Mucosa of rectum (tissue), 2 donors: ENCODE data around the gene SLC34A1.
A peak's percentile ranks its signal among the peaks of the same experiment; 100 is the strongest.

ENCODE experiments used
- H3K27ac ChIP-seq, 2 donors: one replicate each; pipeline ENCODE4 v1.7.0; 2013; ENCODE audit warnings: inconsistent platforms in 2 of 2, low read depth in 2 of 2, low read length in 2 of 2
- H3K27me3 ChIP-seq, 2 donors: one replicate each; pipeline ENCODE4 v1.7.0; 2013; ENCODE audit warnings: low read length in 2 of 2; ENCODE audit not compliant: control insufficient read depth in 2 of 2, insufficient read depth in 2 of 2
- H3K36me3 ChIP-seq, 2 donors: one replicate each; pipeline ENCODE4 v1.7.0; 2013; ENCODE audit warnings: low read length in 2 of 2; ENCODE audit not compliant: control insufficient read depth in 2 of 2, insufficient read depth in 2 of 2
- H3K4me1 ChIP-seq, 2 donors: one replicate each; pipeline ENCODE4 v1.7.0; 2013; ENCODE audit warnings: low read length in 2 of 2, mild to moderate bottlenecking in 1 of 2; ENCODE audit not compliant: control insufficient read depth in 2 of 2, insufficient read depth in 2 of 2
- H3K4me3 ChIP-seq, 2 donors: one replicate each; pipeline ENCODE4 v1.7.0; 2013; ENCODE audit warnings: low read length in 2 of 2
- H3K9ac ChIP-seq, 2 donors: one replicate each; pipeline ENCODE4 v1.7.0; 2013; ENCODE audit warnings: low read length in 2 of 2, low read depth in 1 of 2, mild to moderate bottlenecking in 1 of 2
- H3K9me3 ChIP-seq, 2 donors: one replicate each; pipeline ENCODE4 v1.7.0; 2013; ENCODE audit warnings: low read length in 2 of 2; ENCODE audit not compliant: control insufficient read depth in 2 of 2
- donor health status: healthy.
- donor health status: Normal muscosa, but diverticular disease.

SLC34A1 gene

GRCh38 chr5:177425196-177425800 is 41.1 kb downstream of the SLC34A1 start:
- Histone ChIP-seq H3K9me3 (no peaks in the 10 kb centered on the region), H3K36me3 (peaks cover 0 to 4% of the 10 kb centered on the region in 2 donors), H3K9ac (peak overlapping the region; percentile 90 to 92), H3K4me3 (peak overlapping the region; percentile 74 to 80), H3K27me3 (no peaks in the 10 kb centered on the region), H3K27ac (peak overlapping the region; percentile 99), H3K4me1 (peaks cover 26 to 31% of the 10 kb centered on the region in 2 donors)

GRCh38 chr5:177425801-177426565 is 41.7 kb downstream of the SLC34A1 start:
- peak overlapping the region; percentile 90 to 92 for H3K9ac ChIP-seq
- H3K4me1 ChIP-seq = peaks cover 32 to 34% of the 10 kb centered on the region in 2 donors
- H3K36me3 ChIP-seq = peaks cover 0 to 8% of the 10 kb centered on the region in 2 donors
- H3K9me3 ChIP-seq = no peaks in the 10 kb centered on the region
- peak overlapping the region; percentile 99 for H3K27ac ChIP-seq
- H3K27me3 ChIP-seq = no peaks in the 10 kb centered on the region
- peak overlapping the region; percentile 74 to 80 for H3K4me3 ChIP-seq

- H3K9ac ChIP-seq = peak within 1 kb of the TSS; percentile 96 to 97
- no peaks in the 10 kb centered on the region for H3K27me3 ChIP-seq
- H3K36me3 ChIP-seq = peaks cover 0 to 10% of the 10 kb centered on the region in 2 donors
- peak within 1 kb of the TSS; percentile 92 to 96 for H3K4me3 ChIP-seq
- H3K27ac ChIP-seq = peak within 1 kb of the TSS; percentile 99
- H3K9me3 ChIP-seq = no peaks in the 10 kb centered on the region
- peaks cover 38% of the 10 kb centered on the region in 2 donors for H3K4me1 ChIP-seq
These were observed 42.5 kb downstream of the SLC34A1 start, which contains the start of gene GRK6 for GRCh38 chr5:177426566-177427210. Gene GRK6 (plus strand): TSS chr5:177426676. CDS start chr5:177426846, 170 bp downstream.

GRCh38 chr5:177427211-177427822 is 43.1 kb downstream of the SLC34A1 start:
- Histone ChIP-seq H3K27me3 (no peaks in the 10 kb centered on the region), H3K9ac (peak overlapping the region; percentile 96 to 97), H3K27ac (peak overlapping the region; percentile 90 to 94), H3K4me3 (peak overlapping the region; percentile 92 to 96), H3K4me1 (peaks cover 38 to 44% of the 10 kb centered on the region in 2 donors), H3K9me3 (no peaks in the 10 kb centered on the region), H3K36me3 (peaks cover 2 to 16% of the 10 kb centered on the region in 2 donors)

GRCh38 chr5:177427919-177428573 is 43.8 kb downstream of the SLC34A1 start:
- Histone ChIP-seq H3K27ac (peak overlapping the region; percentile 90 to 94), H3K9ac (peak overlapping the region; percentile 96 to 97), H3K4me1 (peaks cover 38 to 51% of the 10 kb centered on the region in 2 donors), H3K4me3 (peak overlapping the region; percentile 92 to 96), H3K36me3 (peaks cover 8 to 24% of the 10 kb centered on the region in 2 donors), H3K9me3 (no peaks in the 10 kb centered on the region), H3K27me3 (no peaks in the 10 kb centered on the region)

GRCh38 chr5:177428574-177429217 is 44.5 kb downstream of the SLC34A1 start:
- peaks cover 14 to 28% of the 10 kb centered on the region in 2 donors for H3K36me3 ChIP-seq
- H3K9ac ChIP-seq = peak overlapping the region in 1 of 2 donors; percentile 29
- peak overlapping the region; percentile 92 to 96 for H3K4me3 ChIP-seq
- peak overlapping the region; percentile 52 to 94 for H3K27ac ChIP-seq
- H3K27me3 ChIP-seq = no peaks in the 10 kb centered on the region
- H3K4me1 ChIP-seq = peaks cover 38 to 53% of the 10 kb centered on the region in 2 donors
- no peaks in the 10 kb centered on the region for H3K9me3 ChIP-seq

GRCh38 chr5:177429248-177430040 is 45.2 kb downstream of the SLC34A1 start:
- H3K27me3 ChIP-seq = no peaks in the 10 kb centered on the region
- peaks cover 21 to 35% of the 10 kb centered on the region in 2 donors for H3K36me3 ChIP-seq
- H3K9me3 ChIP-seq = no peaks in the 10 kb centered on the region
- H3K4me3 ChIP-seq = peak overlapping the region in 1 of 2 donors; percentile 38
- peaks cover 38 to 56% of the 10 kb centered on the region in 2 donors for H3K4me1 ChIP-seq
- peak overlapping the region in 1 of 2 donors; percentile 60 for H3K9ac ChIP-seq
- peak overlapping the region; percentile 52 to 94 for H3K27ac ChIP-seq

- H3K27me3 ChIP-seq = no peaks in the 10 kb centered on the region
- H3K9ac ChIP-seq = no peak overlapping the region
- H3K27ac ChIP-seq = peak overlapping the region; percentile 5 to 94
- H3K4me3 ChIP-seq = no peak overlapping the region
- H3K9me3 ChIP-seq = no peaks in the 10 kb centered on the region
- peaks cover 30 to 44% of the 10 kb centered on the region in 2 donors for H3K36me3 ChIP-seq
- H3K4me1 ChIP-seq = peaks cover 34 to 52% of the 10 kb centered on the region in 2 donors
These were observed 46.1 kb downstream of the SLC34A1 start for GRCh38 chr5:177430140-177430951.
